ENCODE results near the gene OBI1.

DNA sequence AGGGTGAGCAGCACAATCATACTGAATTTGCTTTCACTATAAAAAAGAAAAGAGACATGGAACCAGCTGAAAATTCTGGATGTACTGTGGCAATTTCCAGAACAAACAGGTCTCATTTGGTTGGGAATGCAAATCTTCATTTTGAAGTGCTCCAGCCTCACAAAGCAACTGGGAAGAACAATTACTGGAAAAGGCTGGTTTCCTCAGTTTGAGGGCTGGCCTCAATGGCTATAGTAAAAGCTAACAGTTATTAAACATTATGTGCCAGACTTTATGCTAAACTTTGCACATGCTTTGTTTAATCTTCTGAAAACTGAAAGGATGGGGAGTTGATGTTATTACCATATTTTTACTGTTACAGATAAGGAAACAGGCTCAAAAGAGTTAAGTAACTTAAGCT, 3.0 kb downstream of the OBI1 start:
- TF ChIP-seq POLR2AphosphoS5 (IDR thresholded peaks at IDR 0.05), result no peak
- TF ChIP-seq CTCF (IDR thresholded peaks at IDR 0.05 in 8 of 11, conservative IDR thresholded peaks at IDR 0.05 in 3 of 11), result no peak
- TF ChIP-seq POLR2A (IDR thresholded peaks at IDR 0.05), result no peak
